Skin epidermis (tissue), 12 donors: ENCODE measurements around the gene EFHC1.
"Not testable (repeated sequence)": the region's sequence is repeated elsewhere in the genome, so short reads cannot be mapped to it uniquely, and the experiment has no call there.

Experiments
- H3K27ac ChIP-seq, 21 experiments: fragments of 200-600 bp; sonication (generic) in 11 of 21; one replicate each; pipeline ENCODE4 v1.5.0; 2020; ENCODE audit warnings: mild to moderate bottlenecking in 3 of 21, inconsistent platforms in 2 of 21, moderate library complexity in 2 of 21
- H3K4me3 ChIP-seq, 7 experiments: fragments of 200-600 bp; sonication (generic) in 2 of 7; one replicate each; pipeline ENCODE4 v1.5.0; 2020; ENCODE audit warnings: inconsistent platforms in 2 of 7, mild to moderate bottlenecking in 2 of 7, moderate library complexity in 1 of 7

Gene EFHC1

GRCh38 chr6:52419809-52420667 is at the start of gene EFHC1:
Gene EFHC1, plus strand, starts transcription at chr6:52420342. Its CDS starts 69 bp downstream, at chr6:52420411.
- peak within 1 kb of the TSS; percentile 52 to 90 (median 78) for H3K4me3 ChIP-seq
- peak within 1 kb of the TSS; percentile 35 to 92 (median 85) for H3K27ac ChIP-seq

GRCh38 chr6:52371656-52372191 is 48.4 kb upstream of the EFHC1 start:
- Histone ChIP-seq H3K27ac (no peak overlapping the region), H3K4me3 (no peak overlapping the region)

- no peak overlapping the region for H3K27ac ChIP-seq
- H3K4me3 ChIP-seq: no peak overlapping the region
These were observed 46.9 kb upstream of the EFHC1 start for GRCh38 chr6:52373151-52373690.

GRCh38 chr6:52374247-52374646 is 45.9 kb upstream of the EFHC1 start:
- Histone ChIP-seq H3K4me3 (no peak overlapping the region), H3K27ac (no peak overlapping the region)

- H3K27ac ChIP-seq: peak overlapping the region in 3 of 21 experiments; percentile 13 to 65 (median 16)
These were observed 44.2 kb upstream of the EFHC1 start for GRCh38 chr6:52375780-52376556.

GRCh38 chr6:52376763-52377162 is 43.4 kb upstream of the EFHC1 start:
- Histone ChIP-seq H3K4me3 (no peak overlapping the region), H3K27ac (peak overlapping the region in 2 of 21 experiments; percentile 13 to 65)

More at GRCh38 chr6:52375780-52376556, 44.2 kb upstream of the EFHC1 start:
- H3K4me3 ChIP-seq: no peak overlapping the region

GRCh38 chr6:52377538-52378221 is 42.5 kb upstream of the EFHC1 start:
- H3K27ac ChIP-seq: peak overlapping the region in 1 of 21 experiments; percentile 27
- H3K4me3 ChIP-seq: no peak overlapping the region

- no peak overlapping the region for H3K4me3 ChIP-seq
- no peak overlapping the region for H3K27ac ChIP-seq
These were observed 38.9 kb upstream of the EFHC1 start for GRCh38 chr6:52381249-52381648.

- Histone ChIP-seq H3K4me3 (no peak overlapping the region), H3K27ac (no peak overlapping the region)
These were observed 35.9 kb upstream of the EFHC1 start for GRCh38 chr6:52384145-52384766.

- H3K27ac ChIP-seq: no peak overlapping the region
- H3K4me3 ChIP-seq: no peak overlapping the region
These were observed 35.1 kb upstream of the EFHC1 start for GRCh38 chr6:52385074-52385473.

- H3K27ac ChIP-seq: peak overlapping the region in 3 of 21 experiments; percentile 25 to 88 (median 50)
- not testable (repeated sequence) for H3K4me3 ChIP-seq
These were observed 32.0 kb upstream of the EFHC1 start for GRCh38 chr6:52388119-52388518.

GRCh38 chr6:52388790-52389189 is 31.4 kb upstream of the EFHC1 start:
- Histone ChIP-seq H3K27ac (peak overlapping the region in 4 of 21 experiments; percentile 25 to 88 (median 58)), H3K4me3 (no peak overlapping the region)

GRCh38 chr6:52389264-52389625 is 30.9 kb upstream of the EFHC1 start:
- H3K27ac ChIP-seq: peak overlapping the region in 9 of 21 experiments; percentile 16 to 88 (median 62)
- H3K4me3 ChIP-seq: no peak overlapping the region

- peak overlapping the region in 2 of 7 experiments; percentile 2 to 11 for H3K4me3 ChIP-seq
- peak overlapping the region in 14 of 21 experiments; percentile 6 to 88 (median 54) for H3K27ac ChIP-seq
These were observed 30.3 kb upstream of the EFHC1 start for GRCh38 chr6:52389626-52390360.

- H3K27ac ChIP-seq: peak overlapping the region in 14 of 21 experiments; percentile 6 to 88 (median 54)
- H3K4me3 ChIP-seq: peak overlapping the region in 1 of 7 experiments; percentile 11
These were observed 29.8 kb upstream of the EFHC1 start for GRCh38 chr6:52390361-52390727.

GRCh38 chr6:52391599-52391998 is 28.5 kb upstream of the EFHC1 start:
- Histone ChIP-seq H3K27ac (peak overlapping the region in 1 of 21 experiments; percentile 88), H3K4me3 (no peak overlapping the region)

GRCh38 chr6:52392944-52393343 is 27.2 kb upstream of the EFHC1 start:
- H3K4me3 ChIP-seq: no peak overlapping the region
- peak overlapping the region in 2 of 21 experiments; percentile 17 to 60 for H3K27ac ChIP-seq

GRCh38 chr6:52393780-52394179 is 26.4 kb upstream of the EFHC1 start:
- peak overlapping the region in 3 of 21 experiments; percentile 51 to 60 (median 56) for H3K27ac ChIP-seq

More at GRCh38 chr6:52393780-52394179, 26.4 kb upstream of the EFHC1 start:
- no peak overlapping the region for H3K4me3 ChIP-seq
